GM18507 (cell line): ENCODE data around the gene SLC6A1.

Experiments
- DNase-seq: peaks from one replicate; pipeline ENCODE4 v3.0.0; 2011; ENCODE audit warnings: low read depth; ENCODE audit not compliant: insufficient read length; ENCODE audit errors: extremely low spot score
- FAIRE-seq: peaks from 2 replicates; lab custom pipeline; 2011; peaks lifted over from hg19 to GRCh38; lab: Jason Lieb, UNC

Gene SLC6A1

GRCh38 chr3:11010426-11011165 is 18.0 kb downstream of the SLC6A1 start:
- FAIRE-seq (no peak), DNase-seq (no peak)

- FAIRE-seq (no peak), DNase-seq (no peak)
Measured at GRCh38 chr3:11014253-11014652, 21.7 kb downstream of the SLC6A1 start.

- FAIRE-seq (no peak), DNase-seq (no peak)
Measured at GRCh38 chr3:11014752-11015151, 22.2 kb downstream of the SLC6A1 start.

- FAIRE-seq (no peak), DNase-seq (no peak)
Measured at GRCh38 chr3:11015369-11015768, 22.8 kb downstream of the SLC6A1 start.

- DNase-seq = no peak
- FAIRE-seq = no peak
Measured at GRCh38 chr3:11016727-11017126, 24.2 kb downstream of the SLC6A1 start.

GRCh38 chr3:11019116-11019819 is 26.7 kb downstream of the SLC6A1 start:
- DNase-seq (no peak), FAIRE-seq (no peak)

- no peak for DNase-seq
- no peak for FAIRE-seq
Measured at GRCh38 chr3:11020764-11021163, 28.2 kb downstream of the SLC6A1 start.

- FAIRE-seq (no peak), DNase-seq (no peak)
Measured at GRCh38 chr3:11021611-11022011, 29.1 kb downstream of the SLC6A1 start.

- DNase-seq (no peak), FAIRE-seq (no peak)
Measured at GRCh38 chr3:11022115-11022514, 29.6 kb downstream of the SLC6A1 start.

- DNase-seq = no peak
- no peak for FAIRE-seq
Measured at GRCh38 chr3:11024181-11024580, 31.6 kb downstream of the SLC6A1 start.

GRCh38 chr3:11029948-11030347 is 37.4 kb downstream of the SLC6A1 start:
- no peak for DNase-seq
- FAIRE-seq = no peak

GRCh38 chr3:11033871-11034270 is 41.3 kb downstream of the SLC6A1 start:
- FAIRE-seq (no peak), DNase-seq (no peak)

- FAIRE-seq (no peak), DNase-seq (no peak)
Measured at GRCh38 chr3:11034309-11034985, 41.9 kb downstream of the SLC6A1 start.

- DNase-seq (no peak), FAIRE-seq (no peak)
Measured at GRCh38 chr3:11035757-11036505, 43.4 kb downstream of the SLC6A1 start.

GRCh38 chr3:11037241-11037873 is 44.8 kb downstream of the SLC6A1 start:
- DNase-seq (no peak), FAIRE-seq (no peak)

- DNase-seq (no peak), FAIRE-seq (no peak)
Measured at GRCh38 chr3:11037976-11038375, 45.4 kb downstream of the SLC6A1 start.

- FAIRE-seq (no peak), DNase-seq (no peak)
Measured at GRCh38 chr3:11045536-11045935, 53.0 kb downstream of the SLC6A1 start.

GRCh38 chr3:11047500-11047899 is 55.0 kb downstream of the SLC6A1 start:
- FAIRE-seq = no peak
- DNase-seq = no peak

- DNase-seq = no peak
- no peak for FAIRE-seq
Measured at GRCh38 chr3:11050666-11051323, 58.2 kb downstream of the SLC6A1 start.
